OCI-LY3 (cell line): ENCODE measurements around the gene PDE7B.

Experiments used
- EZH2phosphoT487 ChIP-seq: fragments of 200-600 bp; shearing (Covaris generic); IDR thresholded peaks from 2 replicates; pipeline ENCODE4 v1.6.1; 2018; ENCODE audit warnings: antibody characterized with exemption, mixed run types, low read depth
- TF ChIP-seq, protein P1 (sequence below): fragments of 200-600, 300-600 bp; sonication (generic); IDR thresholded peaks from 2 replicates; pipeline ENCODE4 v1.5.1; 2014; ENCODE audit warnings: antibody characterized with exemption, low read length, low read depth

DNA sequence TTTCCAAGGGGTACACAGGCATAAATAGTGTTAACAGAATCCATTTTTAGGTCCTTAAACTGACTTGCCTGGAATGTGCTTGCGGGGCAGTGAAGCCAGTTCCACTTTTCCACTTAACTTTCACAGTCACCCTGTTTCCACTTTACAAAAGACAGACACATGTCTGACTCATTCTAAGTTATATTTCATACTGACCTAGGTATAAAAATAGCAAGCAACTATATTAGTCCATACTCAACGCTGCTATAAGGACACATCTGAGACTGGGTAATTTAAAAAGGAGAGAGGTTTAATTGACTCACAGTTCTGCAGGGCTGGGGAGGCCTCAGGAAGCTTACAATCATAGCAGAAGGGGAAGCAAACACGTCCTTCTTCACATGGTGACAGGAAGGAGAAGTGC is 310.4 kb downstream of the PDE7B start:
- TF ChIP-seq, protein P1, sequence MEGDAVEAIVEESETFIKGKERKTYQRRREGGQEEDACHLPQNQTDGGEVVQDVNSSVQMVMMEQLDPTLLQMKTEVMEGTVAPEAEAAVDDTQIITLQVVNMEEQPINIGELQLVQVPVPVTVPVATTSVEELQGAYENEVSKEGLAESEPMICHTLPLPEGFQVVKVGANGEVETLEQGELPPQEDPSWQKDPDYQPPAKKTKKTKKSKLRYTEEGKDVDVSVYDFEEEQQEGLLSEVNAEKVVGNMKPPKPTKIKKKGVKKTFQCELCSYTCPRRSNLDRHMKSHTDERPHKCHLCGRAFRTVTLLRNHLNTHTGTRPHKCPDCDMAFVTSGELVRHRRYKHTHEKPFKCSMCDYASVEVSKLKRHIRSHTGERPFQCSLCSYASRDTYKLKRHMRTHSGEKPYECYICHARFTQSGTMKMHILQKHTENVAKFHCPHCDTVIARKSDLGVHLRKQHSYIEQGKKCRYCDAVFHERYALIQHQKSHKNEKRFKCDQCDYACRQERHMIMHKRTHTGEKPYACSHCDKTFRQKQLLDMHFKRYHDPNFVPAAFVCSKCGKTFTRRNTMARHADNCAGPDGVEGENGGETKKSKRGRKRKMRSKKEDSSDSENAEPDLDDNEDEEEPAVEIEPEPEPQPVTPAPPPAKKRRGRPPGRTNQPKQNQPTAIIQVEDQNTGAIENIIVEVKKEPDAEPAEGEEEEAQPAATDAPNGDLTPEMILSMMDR, result no peak
- no peak for TF ChIP-seq EZH2phosphoT487
